Fibroblast of lung (primary cell): ENCODE results near the gene TTC3.

Source experiments
- CTCF ChIP-seq, 2 donors: IDR thresholded peaks in 1 of 2; conservative IDR thresholded peaks in 1 of 2; 1 replicate in 1 of 2; 2 replicates in 1 of 2; pipeline ENCODE4 v1.5.1; 2011 to 2012; ENCODE audit warnings: low read length in 2 of 2, control low read depth in 1 of 2, inconsistent platforms in 1 of 2, low read depth in 1 of 2, mild to moderate bottlenecking in 1 of 2
- EZH2 ChIP-seq: IDR thresholded peaks from 2 replicates; pipeline ENCODE4 v1.5.1; 2012; ENCODE audit warnings: low read length, control low read depth, mild to moderate bottlenecking; ENCODE audit errors: missing control alignments

GRCh38 chr21:37166733-37167132, 93.7 kb downstream of the TTC3 start:
- no peak for TF ChIP-seq CTCF (conservative IDR thresholded peaks at IDR 0.05 in 1 of 2, IDR thresholded peaks at IDR 0.05 in 1 of 2; ENCODE audit: low read depth in 1 of 2, low read length in 2 of 2)
- no peak for TF ChIP-seq EZH2
